ENCODE results near the gene BMP6. TPM values are rescaled to one million over a fixed set of nuclear protein-coding genes. Genes with fewer than 3 reads are reported as not detected.

The BMP6 gene
- polyA plus RNA-seq, 1 donor from 2014 or later, result 2.4 TPM

DNA sequence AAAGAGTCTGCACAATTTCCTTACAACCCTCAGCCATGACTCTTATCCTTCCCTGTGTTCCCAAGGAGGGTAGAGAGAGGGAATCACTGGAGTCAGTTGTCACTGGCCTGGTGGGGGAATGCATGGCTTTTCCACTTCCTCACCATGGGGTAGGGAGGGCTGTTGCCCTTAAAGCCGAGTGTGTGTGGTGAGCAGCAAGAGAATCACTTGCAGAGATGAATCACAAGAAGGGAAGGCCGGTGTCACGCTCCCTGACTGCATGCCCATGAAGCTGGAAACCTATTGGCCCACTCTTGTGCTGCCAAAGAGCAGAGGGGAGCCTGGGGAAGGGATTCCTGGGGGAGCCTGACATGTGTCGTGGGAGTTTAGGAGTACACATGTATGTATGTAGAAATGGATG, 18.1 kb upstream of the BMP6 start:
- Histone ChIP-seq H2AFZ (ENCODE audit: low read depth, low read length) (no peak overlapping the region), H3K27me3 (ENCODE audit: insufficient read depth, low read depth, low read length) (no peaks in the 10 kb centered on the region), H3K9me2 (ENCODE audit: insufficient read depth, low read length) (no peaks in the 10 kb centered on the region), H4K20me1 (ENCODE audit: insufficient read depth) (no peaks in the 10 kb centered on the region), H3K36me3 (ENCODE audit: insufficient read depth, low read length) (no peaks in the 10 kb centered on the region), H3K4me3 (ENCODE audit: low read length) (no peak overlapping the region), H3K27ac (ENCODE audit: low read length) (no peak overlapping the region), H3K4me2 (ENCODE audit: low read length) (no peak overlapping the region), H3K79me2 (replicated peaks; ENCODE audit: insufficient read depth, low read length) (no peaks in the 10 kb centered on the region), H3K9me3 (ENCODE audit: low read length) (no peaks in the 10 kb centered on the region), H3F3A (ENCODE audit: insufficient read depth, low read length, poor library complexity, severe bottlenecking) (no peaks in the 10 kb centered on the region), H3K9ac (ENCODE audit: low read length) (no peak overlapping the region)
- TF ChIP-seq, protein P1, sequence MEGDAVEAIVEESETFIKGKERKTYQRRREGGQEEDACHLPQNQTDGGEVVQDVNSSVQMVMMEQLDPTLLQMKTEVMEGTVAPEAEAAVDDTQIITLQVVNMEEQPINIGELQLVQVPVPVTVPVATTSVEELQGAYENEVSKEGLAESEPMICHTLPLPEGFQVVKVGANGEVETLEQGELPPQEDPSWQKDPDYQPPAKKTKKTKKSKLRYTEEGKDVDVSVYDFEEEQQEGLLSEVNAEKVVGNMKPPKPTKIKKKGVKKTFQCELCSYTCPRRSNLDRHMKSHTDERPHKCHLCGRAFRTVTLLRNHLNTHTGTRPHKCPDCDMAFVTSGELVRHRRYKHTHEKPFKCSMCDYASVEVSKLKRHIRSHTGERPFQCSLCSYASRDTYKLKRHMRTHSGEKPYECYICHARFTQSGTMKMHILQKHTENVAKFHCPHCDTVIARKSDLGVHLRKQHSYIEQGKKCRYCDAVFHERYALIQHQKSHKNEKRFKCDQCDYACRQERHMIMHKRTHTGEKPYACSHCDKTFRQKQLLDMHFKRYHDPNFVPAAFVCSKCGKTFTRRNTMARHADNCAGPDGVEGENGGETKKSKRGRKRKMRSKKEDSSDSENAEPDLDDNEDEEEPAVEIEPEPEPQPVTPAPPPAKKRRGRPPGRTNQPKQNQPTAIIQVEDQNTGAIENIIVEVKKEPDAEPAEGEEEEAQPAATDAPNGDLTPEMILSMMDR (IDR thresholded peaks at IDR 0.05; ENCODE audit: poor library complexity, severe bottlenecking), result no peak
- TF ChIP-seq POLR2AphosphoS5 (IDR thresholded peaks at IDR 0.05) (no peak), EP300 (conservative IDR thresholded peaks at IDR 0.05; ENCODE audit: poor library complexity, severe bottlenecking) (no peak), TAF1 (IDR thresholded peaks at IDR 0.05; ENCODE audit: low read depth) (no peak), EZH2 (IDR thresholded peaks at IDR 0.05; ENCODE audit: borderline replicate concordance, insufficient read depth, low read length, poor library complexity, severe bottlenecking) (no peak), SMC3 (conservative IDR thresholded peaks at IDR 0.05; ENCODE audit: poor library complexity) (no peak)
- TF ChIP-seq, protein P2, sequence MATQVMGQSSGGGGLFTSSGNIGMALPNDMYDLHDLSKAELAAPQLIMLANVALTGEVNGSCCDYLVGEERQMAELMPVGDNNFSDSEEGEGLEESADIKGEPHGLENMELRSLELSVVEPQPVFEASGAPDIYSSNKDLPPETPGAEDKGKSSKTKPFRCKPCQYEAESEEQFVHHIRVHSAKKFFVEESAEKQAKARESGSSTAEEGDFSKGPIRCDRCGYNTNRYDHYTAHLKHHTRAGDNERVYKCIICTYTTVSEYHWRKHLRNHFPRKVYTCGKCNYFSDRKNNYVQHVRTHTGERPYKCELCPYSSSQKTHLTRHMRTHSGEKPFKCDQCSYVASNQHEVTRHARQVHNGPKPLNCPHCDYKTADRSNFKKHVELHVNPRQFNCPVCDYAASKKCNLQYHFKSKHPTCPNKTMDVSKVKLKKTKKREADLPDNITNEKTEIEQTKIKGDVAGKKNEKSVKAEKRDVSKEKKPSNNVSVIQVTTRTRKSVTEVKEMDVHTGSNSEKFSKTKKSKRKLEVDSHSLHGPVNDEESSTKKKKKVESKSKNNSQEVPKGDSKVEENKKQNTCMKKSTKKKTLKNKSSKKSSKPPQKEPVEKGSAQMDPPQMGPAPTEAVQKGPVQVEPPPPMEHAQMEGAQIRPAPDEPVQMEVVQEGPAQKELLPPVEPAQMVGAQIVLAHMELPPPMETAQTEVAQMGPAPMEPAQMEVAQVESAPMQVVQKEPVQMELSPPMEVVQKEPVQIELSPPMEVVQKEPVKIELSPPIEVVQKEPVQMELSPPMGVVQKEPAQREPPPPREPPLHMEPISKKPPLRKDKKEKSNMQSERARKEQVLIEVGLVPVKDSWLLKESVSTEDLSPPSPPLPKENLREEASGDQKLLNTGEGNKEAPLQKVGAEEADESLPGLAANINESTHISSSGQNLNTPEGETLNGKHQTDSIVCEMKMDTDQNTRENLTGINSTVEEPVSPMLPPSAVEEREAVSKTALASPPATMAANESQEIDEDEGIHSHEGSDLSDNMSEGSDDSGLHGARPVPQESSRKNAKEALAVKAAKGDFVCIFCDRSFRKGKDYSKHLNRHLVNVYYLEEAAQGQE (IDR thresholded peaks at IDR 0.05; ENCODE audit: borderline replicate concordance), result no peak

DNA sequence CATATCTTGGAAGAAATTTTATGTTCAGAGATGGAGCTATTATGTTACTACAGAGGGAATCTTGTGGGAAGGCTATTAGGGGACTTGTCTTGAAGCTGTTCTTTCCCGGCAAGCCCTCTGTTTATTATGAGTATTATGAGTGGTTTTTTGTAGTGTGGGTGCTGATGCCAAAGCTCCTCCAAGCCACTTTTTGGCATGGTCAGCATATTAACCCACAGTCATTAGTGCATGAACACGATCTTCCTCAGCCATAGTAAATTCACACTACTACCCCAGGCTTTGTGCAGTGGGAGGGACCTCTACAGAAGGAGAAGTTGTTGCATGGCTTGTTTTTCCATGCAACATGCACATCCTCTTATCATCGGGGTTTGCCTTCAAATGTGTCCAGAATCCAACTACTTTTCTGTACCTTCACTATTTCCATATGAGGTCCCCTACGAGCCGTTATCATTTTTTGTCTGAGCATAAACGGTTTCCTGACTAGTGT, 6.5 kb upstream of the BMP6 start:
- Histone ChIP-seq H3K9me3 (ENCODE audit: low read length) (no peaks in the 10 kb centered on the region), H3K9ac (ENCODE audit: low read length) (no peak overlapping the region)
- no peak for TF ChIP-seq POLR2AphosphoS5 (IDR thresholded peaks at IDR 0.05)
- TF ChIP-seq SMC3 (conservative IDR thresholded peaks at IDR 0.05; ENCODE audit: poor library complexity), result no peak
- no peak for TF ChIP-seq TAF1 (IDR thresholded peaks at IDR 0.05; ENCODE audit: low read depth)
- no peak for TF ChIP-seq MXI1 (conservative IDR thresholded peaks at IDR 0.05; ENCODE audit: poor library complexity, severe bottlenecking)
- TF ChIP-seq, protein P2 (IDR thresholded peaks at IDR 0.05; ENCODE audit: borderline replicate concordance), result no peak
- TF ChIP-seq RAD21 (conservative IDR thresholded peaks at IDR 0.05), result no peak
- TF ChIP-seq, protein P1 (IDR thresholded peaks at IDR 0.05; ENCODE audit: poor library complexity, severe bottlenecking), result no peak
- TF ChIP-seq EP300 (conservative IDR thresholded peaks at IDR 0.05; ENCODE audit: poor library complexity, severe bottlenecking), result no peak
- no peak for TF ChIP-seq EZH2 (IDR thresholded peaks at IDR 0.05; ENCODE audit: borderline replicate concordance, insufficient read depth, low read length, poor library complexity, severe bottlenecking)

More for the DNA sequence above, 6.5 kb upstream of the BMP6 start:
- Histone ChIP-seq H3K9me2 (ENCODE audit: insufficient read depth, low read length) (no peaks in the 10 kb centered on the region), H2AFZ (ENCODE audit: low read depth, low read length) (no peak overlapping the region), H3K27ac (ENCODE audit: low read length) (no peak overlapping the region), H3K27me3 (ENCODE audit: insufficient read depth, low read depth, low read length) (peaks cover 11% of the 10 kb centered on the region), H4K20me1 (ENCODE audit: insufficient read depth) (no peaks in the 10 kb centered on the region), H3K36me3 (ENCODE audit: insufficient read depth, low read length) (no peaks in the 10 kb centered on the region), H3K4me2 (ENCODE audit: low read length) (no peak overlapping the region), H3K4me3 (ENCODE audit: low read length) (no peak overlapping the region), H3F3A (ENCODE audit: insufficient read depth, low read length, poor library complexity, severe bottlenecking) (no peaks in the 10 kb centered on the region), H3K79me2 (replicated peaks; ENCODE audit: insufficient read depth, low read length) (no peaks in the 10 kb centered on the region)

All from neural cell (in vitro differentiated cells).